HG02642 (cell line): Measurements from ENCODE around the gene LTA.

Experiments used
- ATAC-seq: cut with Tn5 transposase; IDR thresholded peaks from one replicate; pipeline ENCODE4 v1.9.1; 2021; ENCODE audit warnings: mild to moderate bottlenecking; ENCODE audit not compliant: unreplicated experiment, poor library complexity

The LTA gene

GRCh38 chr6:31572041-31572911 is at the start of gene LTA:
LTA (plus strand) TSS chr6:31572289; CDS start chr6:31572743, 454 bp downstream.
- peak; percentile 36 for ATAC-seq

GRCh38 chr6:31525553-31525931 is 46.5 kb upstream of the LTA start:
- no peak for ATAC-seq

- no peak for ATAC-seq
These were observed 46.0 kb upstream of the LTA start for GRCh38 chr6:31525932-31526591.

- ATAC-seq = no peak
These were observed 43.7 kb upstream of the LTA start for GRCh38 chr6:31528307-31528777.

GRCh38 chr6:31528821-31529328 is 43.2 kb upstream of the LTA start, which contains the start of gene MCCD1:
MCCD1 (plus strand) TSS chr6:31528962; CDS start chr6:31529015, 53 bp downstream.
- no peak for ATAC-seq

- no peak for ATAC-seq
These were observed 42.5 kb upstream of the LTA start for GRCh38 chr6:31529329-31530150.

- ATAC-seq = no peak
These were observed 41.4 kb upstream of the LTA start for GRCh38 chr6:31530659-31531058.

GRCh38 chr6:31531162-31531561 is 40.9 kb upstream of the LTA start:
- no peak for ATAC-seq

GRCh38 chr6:31531771-31532643 is 40.1 kb upstream of the LTA start:
- ATAC-seq = no peak

GRCh38 chr6:31532644-31533454 is 39.2 kb upstream of the LTA start:
- no peak for ATAC-seq

- ATAC-seq = no peak
These were observed 38.6 kb upstream of the LTA start for GRCh38 chr6:31533455-31533841.

GRCh38 chr6:31534011-31534410 is 38.1 kb upstream of the LTA start:
- no peak for ATAC-seq

GRCh38 chr6:31534521-31535040 is 37.5 kb upstream of the LTA start:
- ATAC-seq = no peak

- no peak for ATAC-seq
These were observed 36.4 kb upstream of the LTA start for GRCh38 chr6:31535538-31536324.

- ATAC-seq = no peak
These were observed 33.2 kb upstream of the LTA start for GRCh38 chr6:31538805-31539400.

GRCh38 chr6:31540640-31541039 is 31.4 kb upstream of the LTA start:
- ATAC-seq = no peak

GRCh38 chr6:31541059-31541657 is 30.9 kb upstream of the LTA start:
- no peak for ATAC-seq
